ENCODE data around the gene GDF11.

GDF11 gene

GRCh38 chr12:55733021-55733555 is 9.8 kb upstream of the GDF11 start:
- Histone ChIP-seq H3K27me3 (ENCODE audit: control insufficient read depth, low read length) (no peaks in the 10 kb centered on the region), H3F3A (ENCODE audit: control insufficient read depth, insufficient read depth) (peaks cover 9% of the 10 kb centered on the region), H3K27ac (ENCODE audit: low read depth, low read length) (no peak overlapping the region), H3K79me2 (ENCODE audit: control insufficient read depth, low read length) (peaks cover 1% of the 10 kb centered on the region), H3K4me2 (ENCODE audit: low read length) (no peak overlapping the region), H3K9me2 (replicated peaks; ENCODE audit: control insufficient read depth, low read length) (no peaks in the 10 kb centered on the region), H4K20me1 (ENCODE audit: control insufficient read depth, insufficient read depth, low read depth, low read length) (no peaks in the 10 kb centered on the region), H3K4me1 (ENCODE audit: control insufficient read depth, low read length) (peaks cover 28% of the 10 kb centered on the region), H3K9me3 (ENCODE audit: control insufficient read depth, insufficient read depth, low read length) (no peaks in the 10 kb centered on the region), H3K36me3 (ENCODE audit: control insufficient read depth, low read length) (no peaks in the 10 kb centered on the region), H3K4me3 (ENCODE audit: low read length) (no peak overlapping the region)
- TF ChIP-seq, protein P1, sequence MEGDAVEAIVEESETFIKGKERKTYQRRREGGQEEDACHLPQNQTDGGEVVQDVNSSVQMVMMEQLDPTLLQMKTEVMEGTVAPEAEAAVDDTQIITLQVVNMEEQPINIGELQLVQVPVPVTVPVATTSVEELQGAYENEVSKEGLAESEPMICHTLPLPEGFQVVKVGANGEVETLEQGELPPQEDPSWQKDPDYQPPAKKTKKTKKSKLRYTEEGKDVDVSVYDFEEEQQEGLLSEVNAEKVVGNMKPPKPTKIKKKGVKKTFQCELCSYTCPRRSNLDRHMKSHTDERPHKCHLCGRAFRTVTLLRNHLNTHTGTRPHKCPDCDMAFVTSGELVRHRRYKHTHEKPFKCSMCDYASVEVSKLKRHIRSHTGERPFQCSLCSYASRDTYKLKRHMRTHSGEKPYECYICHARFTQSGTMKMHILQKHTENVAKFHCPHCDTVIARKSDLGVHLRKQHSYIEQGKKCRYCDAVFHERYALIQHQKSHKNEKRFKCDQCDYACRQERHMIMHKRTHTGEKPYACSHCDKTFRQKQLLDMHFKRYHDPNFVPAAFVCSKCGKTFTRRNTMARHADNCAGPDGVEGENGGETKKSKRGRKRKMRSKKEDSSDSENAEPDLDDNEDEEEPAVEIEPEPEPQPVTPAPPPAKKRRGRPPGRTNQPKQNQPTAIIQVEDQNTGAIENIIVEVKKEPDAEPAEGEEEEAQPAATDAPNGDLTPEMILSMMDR (IDR thresholded peaks at IDR 0.05; ENCODE audit: low read depth, low read length, poor library complexity, severe bottlenecking) = no peak
- no peak for TF ChIP-seq EZH2phosphoT487 (IDR thresholded peaks at IDR 0.05; ENCODE audit: borderline replicate concordance, low read length)

DNA sequence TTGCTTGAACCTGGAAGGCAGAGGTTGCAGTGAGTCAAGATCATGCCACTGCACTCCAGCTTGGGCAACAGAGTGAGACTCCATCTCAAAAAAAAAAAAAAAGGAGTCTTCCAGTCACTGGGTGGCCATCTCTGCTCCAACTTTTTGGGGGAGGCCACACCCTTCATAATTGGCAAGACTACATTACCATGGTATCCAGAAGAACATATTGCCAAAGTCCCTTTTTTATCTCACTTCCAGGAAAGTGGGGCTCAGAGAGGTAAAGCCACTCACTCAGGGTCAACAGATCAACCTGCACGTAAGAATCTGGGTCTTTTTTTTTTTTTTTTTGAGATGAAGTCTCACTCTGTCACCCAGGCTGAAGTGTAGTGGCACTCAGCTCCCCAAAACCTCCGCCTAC is 9.1 kb upstream of the GDF11 start:
- no peaks in the 10 kb centered on the region for H3K9me2 ChIP-seq (replicated peaks; ENCODE audit: control insufficient read depth, low read length)
- TF ChIP-seq EZH2phosphoT487 (IDR thresholded peaks at IDR 0.05; ENCODE audit: borderline replicate concordance, low read length) = no peak
- TF ChIP-seq, protein P1 (IDR thresholded peaks at IDR 0.05; ENCODE audit: low read depth, low read length, poor library complexity, severe bottlenecking) = no peak
- no peaks in the 10 kb centered on the region for H3K36me3 ChIP-seq (ENCODE audit: control insufficient read depth, low read length)
- H3K4me1 ChIP-seq (ENCODE audit: control insufficient read depth, low read length) = peaks cover 32% of the 10 kb centered on the region
- H3K27me3 ChIP-seq (ENCODE audit: control insufficient read depth, low read length) = no peaks in the 10 kb centered on the region
- no peaks in the 10 kb centered on the region for H3K9me3 ChIP-seq (ENCODE audit: control insufficient read depth, insufficient read depth, low read length)
- no peak overlapping the region for H3K27ac ChIP-seq (ENCODE audit: low read depth, low read length)
- no peaks in the 10 kb centered on the region for H3K79me2 ChIP-seq (ENCODE audit: control insufficient read depth, low read length)
- no peak overlapping the region for H3K4me2 ChIP-seq (ENCODE audit: low read length)
- no peak overlapping the region for H3K4me3 ChIP-seq (ENCODE audit: low read length)
- peaks cover 11% of the 10 kb centered on the region for H3F3A ChIP-seq (ENCODE audit: control insufficient read depth, insufficient read depth)
- no peaks in the 10 kb centered on the region for H4K20me1 ChIP-seq (ENCODE audit: control insufficient read depth, insufficient read depth, low read depth, low read length)

DNA sequence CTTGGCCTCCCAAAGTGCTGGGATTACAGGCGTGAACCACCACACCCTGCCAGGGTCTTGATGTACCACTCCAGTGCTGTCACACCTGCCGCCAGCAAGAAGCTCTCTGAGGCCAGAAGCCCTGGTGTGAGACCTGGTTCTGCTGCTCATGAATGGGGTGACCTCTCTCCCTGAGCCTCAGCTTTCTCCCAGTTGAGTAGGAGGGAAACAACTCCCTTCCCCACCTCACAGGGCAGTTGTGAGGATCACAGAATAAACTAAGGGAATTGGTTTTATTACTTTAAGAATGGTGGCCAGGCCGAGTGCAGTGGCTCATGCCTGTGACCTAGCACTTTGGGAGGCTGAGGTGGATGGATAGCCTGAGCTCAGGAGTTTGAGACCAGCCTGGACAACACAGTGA is 8.3 kb upstream of the GDF11 start:
- no peaks in the 10 kb centered on the region for H3K79me2 ChIP-seq (ENCODE audit: control insufficient read depth, low read length)
- H4K20me1 ChIP-seq (ENCODE audit: control insufficient read depth, insufficient read depth, low read depth, low read length) = no peaks in the 10 kb centered on the region
- no peak overlapping the region for H3K4me3 ChIP-seq (ENCODE audit: low read length)
- no peak overlapping the region for H3K4me2 ChIP-seq (ENCODE audit: low read length)
- H3K9me2 ChIP-seq (replicated peaks; ENCODE audit: control insufficient read depth, low read length) = no peaks in the 10 kb centered on the region
- H3K4me1 ChIP-seq (ENCODE audit: control insufficient read depth, low read length) = peaks cover 32% of the 10 kb centered on the region
- H3K27me3 ChIP-seq (ENCODE audit: control insufficient read depth, low read length) = no peaks in the 10 kb centered on the region
- TF ChIP-seq, protein P1 (IDR thresholded peaks at IDR 0.05; ENCODE audit: low read depth, low read length, poor library complexity, severe bottlenecking) = no peak
- TF ChIP-seq EZH2phosphoT487 (IDR thresholded peaks at IDR 0.05; ENCODE audit: borderline replicate concordance, low read length) = no peak
- H3K27ac ChIP-seq (ENCODE audit: low read depth, low read length) = no peak overlapping the region
- no peaks in the 10 kb centered on the region for H3K36me3 ChIP-seq (ENCODE audit: control insufficient read depth, low read length)
- peaks cover 11% of the 10 kb centered on the region for H3F3A ChIP-seq (ENCODE audit: control insufficient read depth, insufficient read depth)
- H3K9me3 ChIP-seq (ENCODE audit: control insufficient read depth, insufficient read depth, low read length) = no peaks in the 10 kb centered on the region

Measured in DOHH2 (cell line).